ENCODE measurements around the gene F2R.
"Not testable (repeated sequence)": the region's sequence is repeated elsewhere in the genome, so short reads cannot be mapped to it uniquely, and the experiment has no call there.

Gene F2R

GRCh38 chr5:76757049-76757448 is 41.1 kb downstream of the F2R start:
- H3K27me3 ChIP-seq (ENCODE audit: control insufficient read depth in 3 of 3, insufficient read depth in 3 of 3, low read depth in 1 of 3, low read length in 3 of 3), result no peaks in the 10 kb centered on the region
- WGBS, 2 donors (ENCODE audit: extremely low coverage in 2 of 2, insufficient read length in 2 of 2, insufficient replicate concordance in 1 of 2), result no CpG with 5 or more reads among the region's 4 CpGs
- no peak overlapping the region for H2AK5ac ChIP-seq (ENCODE audit: low read depth, low read length)
- no peaks in the 10 kb centered on the region for H3K79me1 ChIP-seq (ENCODE audit: low read depth, low read length)
- H3K4ac ChIP-seq (ENCODE audit: low read length), result no peak overlapping the region
- H3K27ac ChIP-seq (replicated peaks; ENCODE audit: low read length), result no peak overlapping the region
- no peak overlapping the region for H3K9ac ChIP-seq (ENCODE audit: low read depth, low read length, poor library complexity)
- H2BK5ac ChIP-seq (ENCODE audit: low read length), result no peak overlapping the region
- H3K4me1 ChIP-seq (ENCODE audit: control insufficient read depth in 2 of 2, insufficient read depth in 1 of 2, low read depth in 1 of 2, low read length in 2 of 2), result peaks cover 0 to 2% of the 10 kb centered on the region in 2 donors
- no peak overlapping the region for H3K4me2 ChIP-seq (ENCODE audit: insufficient read depth, low read length, poor library complexity, severe bottlenecking)
- H3K9me3 ChIP-seq (replicated peaks in 1 of 2; ENCODE audit: control insufficient read depth in 2 of 2, insufficient read depth in 1 of 2, low read depth in 1 of 2, low read length in 2 of 2), result peaks cover 0 to 1% of the 10 kb centered on the region in 2 donors
- H3K36me3 ChIP-seq (replicated peaks in 1 of 2; ENCODE audit: control insufficient read depth in 2 of 2, insufficient read depth in 2 of 2, low read length in 2 of 2), result no peaks in the 10 kb centered on the region
- H4K91ac ChIP-seq (ENCODE audit: low read depth, low read length, poor library complexity), result no peak overlapping the region
- H3K23ac ChIP-seq (ENCODE audit: low read depth, low read length, poor library complexity), result no peak overlapping the region
- no peak overlapping the region for H2BK12ac ChIP-seq (ENCODE audit: low read length)
- no peak overlapping the region for H3K18ac ChIP-seq (ENCODE audit: low read length)
- H2BK15ac ChIP-seq (ENCODE audit: low read length), result no peak overlapping the region
- H2AFZ ChIP-seq (ENCODE audit: low read length), result no peak overlapping the region
- no peak overlapping the region for H3K4me3 ChIP-seq (ENCODE audit: low read length in 2 of 2)
- H4K8ac ChIP-seq (ENCODE audit: low read depth, low read length), result no peak overlapping the region
- no peak overlapping the region for H3K14ac ChIP-seq (ENCODE audit: low read length)
- no peak overlapping the region for H2BK120ac ChIP-seq (ENCODE audit: low read depth, low read length)
- DNase-seq (ENCODE audit: low spot score), result no peak

- H2BK12ac ChIP-seq (ENCODE audit: low read length); H3K14ac ChIP-seq (ENCODE audit: low read length); H2AFZ ChIP-seq (ENCODE audit: low read length); H3K27ac ChIP-seq (replicated peaks; ENCODE audit: low read length); H3K4me2 ChIP-seq (ENCODE audit: insufficient read depth, low read length, poor library complexity, severe bottlenecking); H3K23ac ChIP-seq (ENCODE audit: low read depth, low read length, poor library complexity); H3K4ac ChIP-seq (ENCODE audit: low read length); H3K9ac ChIP-seq (ENCODE audit: low read depth, low read length, poor library complexity); DNase-seq (ENCODE audit: low spot score); H4K8ac ChIP-seq (ENCODE audit: low read depth, low read length); H2BK120ac ChIP-seq (ENCODE audit: low read depth, low read length); H4K91ac ChIP-seq (ENCODE audit: low read depth, low read length, poor library complexity); H3K79me1 ChIP-seq (ENCODE audit: low read depth, low read length); H2BK5ac ChIP-seq (ENCODE audit: low read length); H3K18ac ChIP-seq (ENCODE audit: low read length); H2BK15ac ChIP-seq (ENCODE audit: low read length); H3K4me3 ChIP-seq (ENCODE audit: low read length in 2 of 2); H3K4me1 ChIP-seq (ENCODE audit: control insufficient read depth in 2 of 2, insufficient read depth in 1 of 2, low read depth in 1 of 2, low read length in 2 of 2); H3K36me3 ChIP-seq (replicated peaks in 1 of 2; ENCODE audit: control insufficient read depth in 2 of 2, insufficient read depth in 2 of 2, low read length in 2 of 2); H2AK5ac ChIP-seq (ENCODE audit: low read depth, low read length); H3K27me3 ChIP-seq (ENCODE audit: control insufficient read depth in 3 of 3, insufficient read depth in 3 of 3, low read depth in 1 of 3, low read length in 3 of 3); H3K9me3 ChIP-seq (replicated peaks in 1 of 2; ENCODE audit: control insufficient read depth in 2 of 2, insufficient read depth in 1 of 2, low read depth in 1 of 2, low read length in 2 of 2): not testable (repeated sequence)
- no CpG with 5 or more reads among the region's 9 CpGs for WGBS, 2 donors (ENCODE audit: extremely low coverage in 2 of 2, insufficient read length in 2 of 2, insufficient replicate concordance in 1 of 2)
Observed at GRCh38 chr5:76761118-76761517, 45.2 kb downstream of the F2R start.

GRCh38 chr5:76762484-76762883 is 46.6 kb downstream of the F2R start:
- H3K14ac ChIP-seq (ENCODE audit: low read length), result no peak overlapping the region
- no peak overlapping the region for H3K27ac ChIP-seq (replicated peaks; ENCODE audit: low read length)
- peaks cover 0 to 6% (median 0%) of the 10 kb centered on the region in 3 experiments for H3K27me3 ChIP-seq (ENCODE audit: control insufficient read depth in 3 of 3, insufficient read depth in 3 of 3, low read depth in 1 of 3, low read length in 3 of 3)
- H4K8ac ChIP-seq (ENCODE audit: low read depth, low read length), result no peak overlapping the region
- no peak overlapping the region for H3K23ac ChIP-seq (ENCODE audit: low read depth, low read length, poor library complexity)
- no peak for DNase-seq (ENCODE audit: low spot score)
- no peak overlapping the region for H3K4me2 ChIP-seq (ENCODE audit: insufficient read depth, low read length, poor library complexity, severe bottlenecking)
- peaks cover 3% of the 10 kb centered on the region in 2 donors for H3K9me3 ChIP-seq (replicated peaks in 1 of 2; ENCODE audit: control insufficient read depth in 2 of 2, insufficient read depth in 1 of 2, low read depth in 1 of 2, low read length in 2 of 2)
- no peak overlapping the region for H4K91ac ChIP-seq (ENCODE audit: low read depth, low read length, poor library complexity)
- H3K4me1 ChIP-seq (ENCODE audit: control insufficient read depth in 2 of 2, insufficient read depth in 1 of 2, low read depth in 1 of 2, low read length in 2 of 2), result peaks cover 0 to 8% of the 10 kb centered on the region in 2 donors
- H3K9ac ChIP-seq (ENCODE audit: low read depth, low read length, poor library complexity), result no peak overlapping the region
- no peak overlapping the region for H2AFZ ChIP-seq (ENCODE audit: low read length)
- no peaks in the 10 kb centered on the region for H3K36me3 ChIP-seq (replicated peaks in 1 of 2; ENCODE audit: control insufficient read depth in 2 of 2, insufficient read depth in 2 of 2, low read length in 2 of 2)
- H2AK5ac ChIP-seq (ENCODE audit: low read depth, low read length), result no peak overlapping the region
- no peak overlapping the region for H2BK15ac ChIP-seq (ENCODE audit: low read length)
- H2BK12ac ChIP-seq (ENCODE audit: low read length), result no peak overlapping the region
- H3K4ac ChIP-seq (ENCODE audit: low read length), result no peak overlapping the region
- no peaks in the 10 kb centered on the region for H3K79me1 ChIP-seq (ENCODE audit: low read depth, low read length)
- no peak overlapping the region for H2BK5ac ChIP-seq (ENCODE audit: low read length)
- H3K4me3 ChIP-seq (ENCODE audit: low read length in 2 of 2), result no peak overlapping the region
- WGBS, 2 donors (ENCODE audit: extremely low coverage in 2 of 2, insufficient read length in 2 of 2, insufficient replicate concordance in 1 of 2), result no CpG with 5 or more reads among the region's 2 CpGs
- no peak overlapping the region for H3K18ac ChIP-seq (ENCODE audit: low read length)
- H2BK120ac ChIP-seq (ENCODE audit: low read depth, low read length), result no peak overlapping the region

- no peak overlapping the region for H3K14ac ChIP-seq (ENCODE audit: low read length)
- no peak overlapping the region for H2AFZ ChIP-seq (ENCODE audit: low read length)
- H3K27ac ChIP-seq (replicated peaks; ENCODE audit: low read length), result no peak overlapping the region
- peaks cover 0 to 6% (median 0%) of the 10 kb centered on the region in 3 experiments for H3K27me3 ChIP-seq (ENCODE audit: control insufficient read depth in 3 of 3, insufficient read depth in 3 of 3, low read depth in 1 of 3, low read length in 3 of 3)
- no peak overlapping the region for H2BK15ac ChIP-seq (ENCODE audit: low read length)
- H2BK5ac ChIP-seq (ENCODE audit: low read length), result no peak overlapping the region
- H3K36me3 ChIP-seq (replicated peaks in 1 of 2; ENCODE audit: control insufficient read depth in 2 of 2, insufficient read depth in 2 of 2, low read length in 2 of 2), result no peaks in the 10 kb centered on the region
- no peak overlapping the region for H3K9ac ChIP-seq (ENCODE audit: low read depth, low read length, poor library complexity)
- no peak overlapping the region for H2BK12ac ChIP-seq (ENCODE audit: low read length)
- H3K79me1 ChIP-seq (ENCODE audit: low read depth, low read length), result no peaks in the 10 kb centered on the region
- H3K4me2 ChIP-seq (ENCODE audit: insufficient read depth, low read length, poor library complexity, severe bottlenecking), result no peak overlapping the region
- H3K4me1 ChIP-seq (ENCODE audit: control insufficient read depth in 2 of 2, insufficient read depth in 1 of 2, low read depth in 1 of 2, low read length in 2 of 2), result peaks cover 0 to 8% of the 10 kb centered on the region in 2 donors
- H2AK5ac ChIP-seq (ENCODE audit: low read depth, low read length), result no peak overlapping the region
- no peak overlapping the region for H3K18ac ChIP-seq (ENCODE audit: low read length)
- H3K9me3 ChIP-seq (replicated peaks in 1 of 2; ENCODE audit: control insufficient read depth in 2 of 2, insufficient read depth in 1 of 2, low read depth in 1 of 2, low read length in 2 of 2), result peaks cover 3% of the 10 kb centered on the region in 2 donors
- no peak for DNase-seq (ENCODE audit: low spot score)
- no peak overlapping the region for H4K8ac ChIP-seq (ENCODE audit: low read depth, low read length)
- H2BK120ac ChIP-seq (ENCODE audit: low read depth, low read length), result no peak overlapping the region
- H3K4me3 ChIP-seq (ENCODE audit: low read length in 2 of 2), result no peak overlapping the region
- no peak overlapping the region for H4K91ac ChIP-seq (ENCODE audit: low read depth, low read length, poor library complexity)
- H3K4ac ChIP-seq (ENCODE audit: low read length), result no peak overlapping the region
- H3K23ac ChIP-seq (ENCODE audit: low read depth, low read length, poor library complexity), result no peak overlapping the region
Observed at GRCh38 chr5:76763136-76763535, 47.2 kb downstream of the F2R start.
